Stimulated activated CD4-positive, alpha-beta T cell treated with anti-CD3 and anti-CD28 coated beads, TNF-alpha, amount 100 ng/mL, for 48 hours (primary cell): ENCODE results near the gene SGO2.

Source experiments
- DNase-seq, 3 donors: peaks; one replicate each; pipeline ENCODE4 v3.0.0-alpha.2; 2020; ENCODE audit warnings: low read depth in 3 of 3

Gene SGO2

GRCh38 chr2:200525882-200526651 is at the start of gene SGO2:
Gene SGO2, plus strand, starts transcription at chr2:200526207. Its CDS starts 6,769 bp downstream, at chr2:200532976.
- peak; percentile 92 to 96 (median 95) for DNase-seq

- DNase-seq: no peak
Measured at GRCh38 chr2:200476836-200477235, 49.2 kb upstream of the SGO2 start.

GRCh38 chr2:200477667-200478131 is 48.3 kb upstream of the SGO2 start:
- no peak for DNase-seq

GRCh38 chr2:200479692-200480265 is 46.2 kb upstream of the SGO2 start:
- no peak for DNase-seq

GRCh38 chr2:200482194-200482593 is 43.8 kb upstream of the SGO2 start:
- DNase-seq: no peak

GRCh38 chr2:200483729-200484198 is 42.2 kb upstream of the SGO2 start:
- DNase-seq: peak in 1 of 3 donors; percentile 10

GRCh38 chr2:200484934-200485333 is 41.1 kb upstream of the SGO2 start:
- no peak for DNase-seq

GRCh38 chr2:200486529-200486928 is 39.5 kb upstream of the SGO2 start:
- no peak for DNase-seq

- DNase-seq: no peak
Measured at GRCh38 chr2:200488169-200488568, 37.8 kb upstream of the SGO2 start.

- no peak for DNase-seq
Measured at GRCh38 chr2:200490001-200490400, 36.0 kb upstream of the SGO2 start.

GRCh38 chr2:200492656-200493055 is 33.4 kb upstream of the SGO2 start:
- no peak for DNase-seq

GRCh38 chr2:200494048-200494447 is 32.0 kb upstream of the SGO2 start:
- no peak for DNase-seq

GRCh38 chr2:200496696-200497095 is 29.3 kb upstream of the SGO2 start:
- DNase-seq: no peak

- no peak for DNase-seq
Measured at GRCh38 chr2:200498402-200499162, 27.4 kb upstream of the SGO2 start.

- no peak for DNase-seq
Measured at GRCh38 chr2:200502196-200502595, 23.8 kb upstream of the SGO2 start.

- DNase-seq: no peak
Measured at GRCh38 chr2:200506679-200507078, 19.3 kb upstream of the SGO2 start.

- no peak for DNase-seq
Measured at GRCh38 chr2:200507179-200507578, 18.8 kb upstream of the SGO2 start.

- DNase-seq: no peak
Measured at GRCh38 chr2:200509235-200509611, 16.8 kb upstream of the SGO2 start.

- DNase-seq: peak; percentile 78 to 92 (median 83)
Measured at GRCh38 chr2:200509612-200510433, 16.2 kb upstream of the SGO2 start, which contains the start of gene KCTD18. Gene KCTD18, minus strand, starts transcription at chr2:200510068. Its CDS starts 3,052 bp downstream, at chr2:200507016.

GRCh38 chr2:200515155-200515554 is 10.9 kb upstream of the SGO2 start:
- no peak for DNase-seq

GRCh38 chr2:200523158-200523557 is 2.8 kb upstream of the SGO2 start:
- DNase-seq: no peak
